ENCODE measurements around the gene FERMT3. TPM values are rescaled to one million over a fixed set of nuclear protein-coding genes. Genes with fewer than 3 reads are reported as not detected.
A peak's percentile ranks its signal among the peaks of the same experiment; 100 is the strongest.
"Not testable (repeated sequence)": the region's sequence is repeated elsewhere in the genome, so short reads cannot be mapped to it uniquely, and the experiment has no call there.

The FERMT3 gene
- total RNA-seq (10 to 100 TPM in 1 of 10 donors, 1 to 10 TPM in 9; 2.3 to 30.8 (median 5.4) TPM), polyA plus RNA-seq (1 to 10 TPM; 7.5 to 9.2 TPM)
- long read RNA-seq, donor 1, partial matches to known transcripts, result 5 of 10 reads
- long read RNA-seq, donor 1, other reads (novel, unspliced or antisense), result 4 of 10 reads
- long read RNA-seq, donor 2, partial matches to known transcripts, result 3 of 4 reads
- long read RNA-seq, donor 2, other reads (novel, unspliced or antisense), result 1 of 4 reads
- long read RNA-seq, donor 3, partial matches to known transcripts, result 0 of 2 reads
- long read RNA-seq, donor 3, other reads (novel, unspliced or antisense), result 2 of 2 reads

DNA sequence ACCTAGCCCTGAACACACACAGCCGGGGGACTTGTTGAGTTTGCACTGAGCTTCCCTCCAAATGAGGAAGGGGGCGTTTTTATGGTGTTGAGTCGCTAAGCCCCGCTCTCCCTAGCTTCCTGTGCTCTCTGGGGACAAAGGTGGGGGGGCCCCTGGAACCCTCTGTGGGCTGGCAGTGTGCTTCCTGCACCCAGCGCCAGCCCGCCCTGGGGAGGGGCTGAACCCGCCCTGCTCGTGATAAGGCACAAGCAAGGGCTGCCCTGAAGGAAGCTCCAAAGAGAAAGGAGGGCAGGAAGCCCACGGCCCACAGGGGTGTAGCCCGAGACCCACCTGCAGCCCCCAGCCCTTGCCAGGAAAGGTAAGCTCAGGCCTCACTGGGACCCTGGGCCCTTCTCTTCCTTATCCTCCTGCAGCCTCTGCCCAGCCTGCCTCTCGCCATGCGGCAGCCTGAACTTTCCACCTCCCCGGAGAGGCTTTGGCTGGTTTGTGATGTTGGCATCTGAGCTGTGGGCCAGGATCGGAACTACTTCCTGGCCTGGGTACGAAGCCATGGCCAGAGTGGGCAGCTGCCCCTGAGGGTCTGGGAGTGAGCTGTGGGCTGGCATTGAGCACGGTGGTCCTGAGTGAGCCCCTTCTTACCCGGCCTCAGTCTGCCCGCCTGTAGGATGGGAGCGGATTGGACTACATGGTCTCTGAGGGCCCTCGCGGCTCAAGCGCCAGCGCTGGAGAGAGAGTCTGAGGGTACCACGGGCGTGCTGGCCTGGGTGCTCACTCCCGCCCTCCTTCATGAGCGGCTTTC lies at the start of gene FERMT3:
Gene FERMT3 (plus strand): TSS at position 265 of the 799 bp plus-strand sequence. CDS start 644 bp downstream, outside the sequence.
- intact Hi-C loops (cut with DNase I), result loop anchor here in 3 of 10 donors (5.0 kb wide), 2 partner anchors 91 to 96 kb away; partner anchors contain the start of gene CATSPERZ (in 1 of the 3)

DNA sequence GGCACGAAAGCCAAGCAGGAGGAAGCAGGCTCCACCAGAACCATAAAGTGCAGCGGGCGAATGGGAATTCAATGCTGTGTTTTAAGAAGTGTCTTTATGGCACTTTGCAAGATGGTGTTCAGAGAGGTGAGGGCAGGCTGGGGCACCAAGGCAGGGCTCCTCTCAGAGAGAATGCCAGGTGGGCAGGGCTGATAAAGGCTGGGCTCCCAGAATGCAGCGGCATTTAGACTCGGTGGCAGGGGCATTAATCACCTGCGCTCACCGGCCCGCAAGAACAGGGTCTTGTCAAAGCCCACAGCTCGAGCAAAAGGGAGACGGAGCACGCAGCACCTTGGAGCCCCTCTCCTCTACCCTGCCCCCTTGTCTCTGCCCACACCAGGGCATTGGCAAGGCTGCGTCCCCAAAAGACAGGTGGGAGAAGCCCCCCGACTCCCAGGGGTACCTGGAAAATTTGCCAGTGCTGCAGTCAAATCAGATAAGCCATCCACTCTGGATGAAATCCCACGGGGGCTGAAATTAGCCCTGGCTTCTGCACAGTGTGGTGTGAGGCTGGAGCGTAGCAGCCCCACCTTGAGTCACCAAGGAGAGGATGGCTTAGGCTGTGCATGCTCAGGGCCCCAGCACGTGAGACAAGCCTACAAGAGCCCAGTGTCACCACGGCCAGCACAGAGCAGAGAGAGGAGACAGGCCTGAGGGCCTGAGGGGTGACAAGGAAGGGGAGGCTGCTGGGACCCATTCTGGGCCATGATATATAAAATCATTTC lies 48.7 kb upstream of the FERMT3 start:
- H3K36me3 ChIP-seq, result no peaks in the 10 kb centered on the region
- no peak overlapping the region for H3K27ac ChIP-seq
- H3K27me3 ChIP-seq, result no peaks in the 10 kb centered on the region
- 88 to 90% methylated on average over 17 of the region's 17 CpGs for WGBS, 2 donors
- no peak for DNase-seq
- H3K9me3 ChIP-seq, result no peaks in the 10 kb centered on the region
- intact Hi-C loops (cut with DNase I), result no loop called here
- TF ChIP-seq CTCF (IDR thresholded peaks at IDR 0.05), result no peak
- peaks cover 0 to 35% (median 15%) of the 10 kb centered on the region in 9 donors for H3K4me1 ChIP-seq
- ATAC-seq, result peak in 1 of 8 donors; percentile 17
- H3K4me3 ChIP-seq, result no peak overlapping the region

More for the DNA sequence above, at the start of gene FERMT3:
- ATAC-seq (peak; percentile 6 to 61 (median 46)), DNase-seq (peak; percentile 61 to 64)
- peak within 1 kb of the TSS; percentile 82 to 99 (median 91) for H3K27ac ChIP-seq
- no peaks in the 10 kb centered on the region for H3K27me3 ChIP-seq
- peaks cover 7 to 55% (median 39%) of the 10 kb centered on the region in 9 donors for H3K4me1 ChIP-seq
- peak within 1 kb of the TSS in 9 of 10 donors; percentile 28 to 76 (median 51) for H3K4me3 ChIP-seq
- 76 to 82% methylated on average over 27 of the region's 27 CpGs for WGBS, 2 donors
- TF ChIP-seq CTCF (IDR thresholded peaks at IDR 0.05), result no peak
- peaks cover 0 to 74% (median 26%) of the 10 kb centered on the region in 9 donors for H3K36me3 ChIP-seq
- no peaks in the 10 kb centered on the region for H3K9me3 ChIP-seq

- H3K27me3 ChIP-seq, result no peaks in the 10 kb centered on the region
- no peaks in the 10 kb centered on the region for H3K9me3 ChIP-seq
- no peak overlapping the region for H3K4me3 ChIP-seq
- ATAC-seq (no peak), DNase-seq (no peak)
- H3K36me3 ChIP-seq, result no peaks in the 10 kb centered on the region
- 98% methylated on average over 10 of the region's 10 CpGs for WGBS, 2 donors
- H3K27ac ChIP-seq, result no peak overlapping the region
- TF ChIP-seq CTCF (IDR thresholded peaks at IDR 0.05), result no peak
- peaks cover 3 to 38% (median 32%) of the 10 kb centered on the region in 9 donors for H3K4me1 ChIP-seq
- intact Hi-C loops (cut with DNase I), result no loop called here
Observed at GRCh38 chr11:64161037-64161436, 45.5 kb upstream of the FERMT3 start.

DNA sequence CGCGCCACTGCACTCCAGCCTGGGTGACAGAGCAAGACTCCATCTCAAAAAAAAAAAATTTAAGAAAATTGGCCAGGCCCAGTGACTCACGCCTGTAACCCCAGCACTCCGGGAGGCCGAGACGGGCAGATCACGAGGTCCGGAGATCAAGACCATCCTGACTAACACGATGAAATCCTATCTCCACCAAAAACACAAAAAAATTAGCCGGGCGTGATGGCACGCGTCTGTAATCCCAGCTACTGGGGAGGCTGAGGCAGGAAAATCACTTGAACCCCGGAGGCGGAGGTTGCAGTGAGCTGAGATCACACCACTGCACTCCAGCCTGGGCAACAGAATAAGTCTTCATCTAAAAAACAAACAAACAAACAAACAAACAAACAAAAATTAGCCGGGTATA lies 43.8 kb upstream of the FERMT3 start:
- DNase-seq; H3K4me3 ChIP-seq; H3K9me3 ChIP-seq; H3K27ac ChIP-seq; H3K27me3 ChIP-seq; ATAC-seq; intact Hi-C loops (cut with DNase I); H3K36me3 ChIP-seq: not testable (repeated sequence)
- H3K4me1 ChIP-seq, result peaks cover 3 to 31% (median 24%) of the 10 kb centered on the region in 9 donors
- 91 to 97% methylated on average over 16 of the region's 16 CpGs for WGBS, 2 donors
